H1 (cell line): ENCODE data around the gene ATP6AP1.

Experiments used
- EP300 ChIP-seq, 2 experiments: IDR thresholded peaks; 1 replicate in 1 of 2; 2 replicates in 1 of 2; pipeline ENCODE4 v1.6.1; 2011 to 2012; ENCODE audit warnings: low read depth in 2 of 2, low read length in 2 of 2, mild to moderate bottlenecking in 2 of 2, borderline replicate concordance in 1 of 2, inconsistent platforms in 1 of 2, moderate library complexity in 1 of 2
- FOSL1 ChIP-seq: IDR thresholded peaks from 2 replicates; pipeline ENCODE4 v1.6.1; 2011; ENCODE audit warnings: mild to moderate bottlenecking, low read depth, low read length, moderate library complexity; ENCODE audit not compliant: insufficient read depth
- JUND ChIP-seq: IDR thresholded peaks from 2 replicates; pipeline ENCODE4 v1.6.1; 2011; ENCODE audit warnings: mild to moderate bottlenecking, improper control_type of control experiment, low read length
- KDM5A ChIP-seq: fragments of 200-600 bp; IDR thresholded peaks from 2 replicates; pipeline ENCODE4 v1.7.1; 2012; ENCODE audit warnings: mild to moderate bottlenecking, low read length, inconsistent platforms, mixed read lengths
- POLR2A ChIP-seq, 2 experiments: IDR thresholded peaks; 1 replicate in 1 of 2; 2 replicates in 1 of 2; pipeline ENCODE4 v1.6.1; 2011; ENCODE audit warnings: low read depth in 2 of 2, low read length in 2 of 2, mild to moderate bottlenecking in 2 of 2; ENCODE audit errors: control extremely low read depth in 1 of 2
- POLR2AphosphoS5 ChIP-seq: IDR thresholded peaks from 2 replicates; pipeline ENCODE4 v1.6.1; 2011; ENCODE audit warnings: low read depth, low read length
- TAF1 ChIP-seq: IDR thresholded peaks from 2 replicates; pipeline ENCODE4 v1.6.1; 2011; ENCODE audit warnings: mild to moderate bottlenecking, low read depth, low read length
- TF ChIP-seq, protein P1 (sequence below), 3 experiments: IDR thresholded peaks; 1 replicate in 2 of 3; 2 replicates in 1 of 3; pipeline versions ENCODE4 v1.5.1 to v1.6.1; 2011; ENCODE audit warnings: low read length in 3 of 3, mild to moderate bottlenecking in 3 of 3, inconsistent platforms in 2 of 3, low read depth in 1 of 3, moderate library complexity in 1 of 3; ENCODE audit not compliant: insufficient read depth in 1 of 3; ENCODE audit errors: control extremely low read depth in 1 of 3
- TF ChIP-seq, protein P2 (sequence below): IDR thresholded peaks from 2 replicates; pipeline ENCODE4 v1.6.1; 2012; ENCODE audit warnings: low read length, inconsistent platforms

DNA sequence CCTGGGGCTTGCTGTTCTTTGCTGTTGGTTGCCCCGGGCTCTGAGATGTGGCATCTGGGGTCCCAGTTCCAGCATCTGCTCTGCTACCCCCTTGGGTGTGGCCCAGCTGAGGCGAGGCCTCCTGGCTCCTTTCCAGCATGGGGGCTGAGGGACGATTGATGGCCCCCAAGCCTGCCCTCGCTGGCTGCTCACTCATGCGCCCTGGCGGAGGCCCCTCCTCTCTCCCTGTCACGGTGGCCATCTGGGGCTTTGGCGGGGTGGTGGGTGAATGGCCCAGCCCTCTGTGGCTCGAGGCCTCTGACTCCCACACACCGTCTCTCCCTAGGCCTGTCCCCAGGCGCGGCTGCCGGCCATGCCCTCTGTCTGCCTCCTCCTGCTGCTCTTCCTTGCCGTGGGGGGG is 31.4 kb downstream of the ATP6AP1 start:
- TF ChIP-seq JUND = no peak
- TF ChIP-seq, protein P1, sequence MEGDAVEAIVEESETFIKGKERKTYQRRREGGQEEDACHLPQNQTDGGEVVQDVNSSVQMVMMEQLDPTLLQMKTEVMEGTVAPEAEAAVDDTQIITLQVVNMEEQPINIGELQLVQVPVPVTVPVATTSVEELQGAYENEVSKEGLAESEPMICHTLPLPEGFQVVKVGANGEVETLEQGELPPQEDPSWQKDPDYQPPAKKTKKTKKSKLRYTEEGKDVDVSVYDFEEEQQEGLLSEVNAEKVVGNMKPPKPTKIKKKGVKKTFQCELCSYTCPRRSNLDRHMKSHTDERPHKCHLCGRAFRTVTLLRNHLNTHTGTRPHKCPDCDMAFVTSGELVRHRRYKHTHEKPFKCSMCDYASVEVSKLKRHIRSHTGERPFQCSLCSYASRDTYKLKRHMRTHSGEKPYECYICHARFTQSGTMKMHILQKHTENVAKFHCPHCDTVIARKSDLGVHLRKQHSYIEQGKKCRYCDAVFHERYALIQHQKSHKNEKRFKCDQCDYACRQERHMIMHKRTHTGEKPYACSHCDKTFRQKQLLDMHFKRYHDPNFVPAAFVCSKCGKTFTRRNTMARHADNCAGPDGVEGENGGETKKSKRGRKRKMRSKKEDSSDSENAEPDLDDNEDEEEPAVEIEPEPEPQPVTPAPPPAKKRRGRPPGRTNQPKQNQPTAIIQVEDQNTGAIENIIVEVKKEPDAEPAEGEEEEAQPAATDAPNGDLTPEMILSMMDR (IDR thresholded peaks at IDR 0.05; ENCODE audit: control extremely low read depth in 1 of 3, insufficient read depth in 1 of 3, low read depth in 1 of 3, low read length in 3 of 3) = no peak
- TF ChIP-seq KDM5A = no peak
- no peak for TF ChIP-seq POLR2A (IDR thresholded peaks at IDR 0.05; ENCODE audit: control extremely low read depth in 1 of 2, low read depth in 2 of 2, low read length in 2 of 2)
- TF ChIP-seq POLR2AphosphoS5 = no peak
- TF ChIP-seq EP300 (IDR thresholded peaks at IDR 0.05; ENCODE audit: borderline replicate concordance in 1 of 2, low read depth in 2 of 2, low read length in 2 of 2) = no peak
- TF ChIP-seq, protein P2, sequence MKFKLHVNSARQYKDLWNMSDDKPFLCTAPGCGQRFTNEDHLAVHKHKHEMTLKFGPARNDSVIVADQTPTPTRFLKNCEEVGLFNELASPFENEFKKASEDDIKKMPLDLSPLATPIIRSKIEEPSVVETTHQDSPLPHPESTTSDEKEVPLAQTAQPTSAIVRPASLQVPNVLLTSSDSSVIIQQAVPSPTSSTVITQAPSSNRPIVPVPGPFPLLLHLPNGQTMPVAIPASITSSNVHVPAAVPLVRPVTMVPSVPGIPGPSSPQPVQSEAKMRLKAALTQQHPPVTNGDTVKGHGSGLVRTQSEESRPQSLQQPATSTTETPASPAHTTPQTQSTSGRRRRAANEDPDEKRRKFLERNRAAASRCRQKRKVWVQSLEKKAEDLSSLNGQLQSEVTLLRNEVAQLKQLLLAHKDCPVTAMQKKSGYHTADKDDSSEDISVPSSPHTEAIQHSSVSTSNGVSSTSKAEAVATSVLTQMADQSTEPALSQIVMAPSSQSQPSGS = no peak
- TF ChIP-seq TAF1 = no peak
- no peak for TF ChIP-seq FOSL1
